Ishikawa (cell line): ENCODE data around the gene PLPP4.

ENCODE experiments used
- CEBPB ChIP-seq: IDR thresholded peaks from 2 replicates; pipeline ENCODE4 v1.6.1; 2012
- CREB1 ChIP-seq: IDR thresholded peaks from 2 replicates; pipeline ENCODE4 v1.6.1; 2012; ENCODE audit warnings: low read depth
- EGR1 ChIP-seq: IDR thresholded peaks from 2 replicates; pipeline ENCODE4 v1.6.1; 2012
- EP300 ChIP-seq: IDR thresholded peaks from 2 replicates; pipeline ENCODE4 v1.6.1; 2012; ENCODE audit warnings: borderline replicate concordance
- FOXM1 ChIP-seq: IDR thresholded peaks from 2 replicates; pipeline ENCODE4 v1.6.1; 2012; ENCODE audit warnings: low read depth, borderline replicate concordance
- MAX ChIP-seq: IDR thresholded peaks from 2 replicates; pipeline ENCODE4 v1.6.1; 2012
- NFIC ChIP-seq: IDR thresholded peaks from 2 replicates; pipeline ENCODE4 v1.6.1; 2012
- RAD21 ChIP-seq: IDR thresholded peaks from 2 replicates; pipeline ENCODE4 v1.6.1; 2012; ENCODE audit warnings: low read depth
- REST ChIP-seq: IDR thresholded peaks from 2 replicates; pipeline ENCODE4 v1.6.1; 2012; ENCODE audit warnings: low read depth, mild to moderate bottlenecking
- TAF1 ChIP-seq: IDR thresholded peaks from 2 replicates; pipeline ENCODE4 v1.6.1; 2012; ENCODE audit warnings: low read depth, mild to moderate bottlenecking
- TCF12 ChIP-seq: IDR thresholded peaks from 2 replicates; pipeline ENCODE4 v1.6.1; 2012; ENCODE audit warnings: low read depth
- TEAD4 ChIP-seq: IDR thresholded peaks from 2 replicates; pipeline ENCODE4 v1.6.1; 2012
- USF1 ChIP-seq: IDR thresholded peaks from 2 replicates; pipeline ENCODE4 v1.6.1; 2012
- YY1 ChIP-seq: IDR thresholded peaks from 2 replicates; pipeline ENCODE4 v1.6.1; 2012; ENCODE audit warnings: low read depth
- ZBTB7A ChIP-seq: IDR thresholded peaks from 2 replicates; pipeline ENCODE4 v1.6.1; 2012; ENCODE audit warnings: low read depth

Gene PLPP4

GRCh38 chr10:120486671-120487205 is 29.7 kb downstream of the PLPP4 start:
- TF ChIP-seq TAF1: no peak
- no peak for TF ChIP-seq NFIC
- no peak for TF ChIP-seq TEAD4
- TF ChIP-seq REST: no peak
- TF ChIP-seq YY1: no peak
- TF ChIP-seq EGR1: no peak
- no peak for TF ChIP-seq CEBPB
- no peak for TF ChIP-seq RAD21
- TF ChIP-seq ZBTB7A: no peak
- no peak for TF ChIP-seq FOXM1
- TF ChIP-seq EP300: no peak
- TF ChIP-seq USF1: no peak
- no peak for TF ChIP-seq TCF12
- no peak for TF ChIP-seq CREB1
- no peak for TF ChIP-seq MAX

- TF ChIP-seq USF1 (no peak), EGR1 (no peak), NFIC (no peak), TCF12 (no peak), MAX (no peak), YY1 (no peak), CEBPB (no peak), ZBTB7A (no peak), RAD21 (no peak), REST (no peak), TEAD4 (no peak), FOXM1 (no peak), CREB1 (no peak), EP300 (no peak), TAF1 (no peak)
Observed at GRCh38 chr10:120490288-120490687, 33.3 kb downstream of the PLPP4 start.

GRCh38 chr10:120492346-120492745 is 35.3 kb downstream of the PLPP4 start:
- TF ChIP-seq NFIC: no peak
- no peak for TF ChIP-seq CREB1
- no peak for TF ChIP-seq USF1
- no peak for TF ChIP-seq REST
- no peak for TF ChIP-seq EGR1
- TF ChIP-seq TCF12: no peak
- no peak for TF ChIP-seq CEBPB
- no peak for TF ChIP-seq FOXM1
